ENCODE data around the gene IFI27.

DNA sequence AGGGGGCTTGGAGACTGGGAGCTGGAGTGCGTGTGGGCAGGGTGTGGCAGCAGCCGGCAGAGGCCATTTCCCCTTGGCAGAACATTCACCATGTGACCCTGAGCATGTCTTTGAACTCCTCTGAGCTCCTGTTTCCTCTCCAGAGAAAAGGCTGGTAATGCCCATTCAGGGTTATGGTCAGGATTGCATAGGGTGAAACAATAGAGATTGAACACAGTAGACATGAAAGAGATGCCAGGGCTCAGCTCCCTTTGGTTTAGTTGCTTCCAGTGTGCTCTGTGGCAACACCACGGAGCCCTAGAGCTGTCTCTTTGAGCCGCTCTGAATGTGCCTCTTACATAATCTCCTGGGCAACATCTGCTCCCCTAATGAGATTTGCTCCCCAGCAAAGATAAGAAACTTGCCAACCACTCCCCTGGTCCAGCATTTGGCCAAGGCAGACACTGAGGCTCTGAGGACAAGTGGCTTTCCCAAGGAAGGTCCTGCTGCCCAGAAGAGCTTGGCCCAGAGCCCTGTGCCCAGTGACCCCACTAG, 4.6 kb downstream of the IFI27 start:
- no peak for TF ChIP-seq CTCF (IDR thresholded peaks at IDR 0.05)
- peak in 1 of 2 donors; percentile 39 for TF ChIP-seq POLR2A (IDR thresholded peaks at IDR 0.05)

All from adrenal gland (tissue), 5 donors.